GM19438 (cell line): Measurements from ENCODE around the gene RHNO1.
"Not testable (repeated sequence)": the region's sequence is repeated elsewhere in the genome, so short reads cannot be mapped to it uniquely, and the experiment has no call there.

Source experiments
- ATAC-seq: cut with Tn5 transposase; IDR thresholded peaks from one replicate; pipeline ENCODE4 v1.9.1; 2021; ENCODE audit warnings: low read depth; ENCODE audit not compliant: unreplicated experiment

Gene RHNO1

DNA sequence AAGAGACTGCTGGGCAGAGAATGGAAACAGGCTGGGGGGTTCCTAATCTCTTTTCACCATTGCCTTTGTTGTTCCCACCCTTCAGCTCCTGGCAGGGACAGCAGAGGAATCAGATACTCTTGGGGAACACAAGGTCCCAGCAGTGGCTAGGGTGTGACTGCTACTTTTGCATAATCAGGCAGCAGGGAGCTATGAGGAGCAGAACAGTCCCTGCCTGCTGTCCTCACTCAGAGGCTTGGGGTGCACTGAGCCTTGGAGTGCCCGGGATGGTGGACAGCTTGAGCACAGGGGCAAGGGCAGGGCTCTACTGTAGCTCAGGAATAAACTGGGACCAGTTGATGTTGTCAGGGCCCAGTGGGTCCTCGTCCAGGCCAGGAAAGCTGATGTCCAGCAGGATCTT is 18.7 kb upstream of the RHNO1 start:
- ATAC-seq, result no peak

DNA sequence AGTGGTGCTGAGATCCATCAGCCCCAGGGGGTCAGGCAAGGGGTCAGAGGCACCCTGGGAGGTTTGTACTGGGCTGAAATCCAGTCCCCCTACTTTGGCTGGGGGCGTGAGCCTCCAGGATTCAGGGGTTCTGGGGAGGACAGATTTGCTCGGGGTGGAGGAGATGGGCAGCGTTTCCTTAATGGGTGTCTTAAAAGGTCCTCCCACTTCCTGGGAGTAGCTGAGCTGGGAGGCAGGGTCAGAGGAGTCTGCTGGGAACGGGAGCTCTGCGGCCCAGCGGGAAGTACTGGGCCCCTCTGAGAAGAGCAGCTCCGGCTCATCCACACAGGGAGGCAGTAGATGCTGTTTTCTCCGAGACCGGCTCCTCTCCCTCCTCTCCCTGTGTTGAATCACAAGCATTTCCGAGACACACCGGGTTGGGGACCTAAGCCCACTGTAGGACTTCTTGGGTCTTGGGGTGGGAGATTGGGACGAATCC is 18.0 kb upstream of the RHNO1 start:
- ATAC-seq, result no peak

DNA sequence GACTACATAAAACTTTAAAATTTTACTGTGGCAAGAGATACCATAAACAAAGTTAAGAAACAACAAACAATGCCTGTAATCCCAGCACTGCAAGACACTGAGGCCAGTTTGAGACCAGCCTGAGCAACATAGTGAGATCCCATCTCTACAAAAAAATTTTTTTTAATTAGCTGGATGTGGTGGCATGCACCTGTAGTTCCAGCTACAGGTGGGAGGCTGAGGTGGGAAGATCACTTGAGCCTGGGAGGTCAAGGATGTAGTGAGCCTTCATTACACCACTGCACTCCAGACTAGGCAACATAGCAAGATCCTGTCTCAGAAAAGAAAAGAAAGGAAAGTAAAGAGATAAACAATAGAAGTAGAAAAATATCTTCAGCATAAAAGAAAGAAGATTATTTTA is 16.9 kb upstream of the RHNO1 start:
- no peak for ATAC-seq

DNA sequence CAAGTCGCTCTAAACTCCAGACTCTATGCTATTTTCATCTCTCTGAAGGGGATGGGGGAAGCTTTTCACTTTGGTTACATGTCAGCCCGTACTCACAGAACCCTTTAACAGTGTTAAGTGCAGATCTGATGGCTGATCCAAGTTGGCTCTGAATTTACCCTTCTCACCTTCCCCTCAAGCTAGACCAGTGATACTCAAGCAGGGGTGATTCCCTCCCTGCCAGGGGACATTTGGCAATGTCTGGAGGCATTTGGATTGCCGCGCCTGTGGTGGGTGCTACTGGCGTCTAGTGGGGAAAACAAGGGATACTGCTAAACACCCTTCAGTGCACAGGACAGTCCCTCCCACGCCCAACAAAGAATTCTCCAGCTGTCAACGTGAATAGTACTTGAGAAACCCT is 14.1 kb upstream of the RHNO1 start:
- ATAC-seq, result no peak

DNA sequence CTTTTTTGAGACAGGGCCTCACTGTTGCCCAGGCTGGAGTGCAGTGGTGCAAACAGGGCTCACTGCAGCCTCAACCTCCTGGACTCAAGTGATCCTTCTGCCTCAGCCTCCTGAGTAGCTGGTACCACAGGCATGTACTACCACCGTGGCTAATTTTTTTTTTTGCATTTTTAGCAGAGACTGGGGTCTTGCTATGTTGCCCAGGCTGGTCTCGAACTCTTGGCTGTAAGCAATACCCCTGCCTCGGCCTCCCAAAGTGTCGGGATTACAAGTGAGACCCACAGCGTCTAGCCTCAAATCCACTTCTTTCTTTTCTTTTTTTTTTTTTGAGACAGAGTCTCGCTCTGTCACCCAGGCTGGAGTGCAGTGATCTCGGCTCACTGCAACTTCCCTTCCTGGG is 13.6 kb upstream of the RHNO1 start:
- ATAC-seq, result not testable (repeated sequence)

DNA sequence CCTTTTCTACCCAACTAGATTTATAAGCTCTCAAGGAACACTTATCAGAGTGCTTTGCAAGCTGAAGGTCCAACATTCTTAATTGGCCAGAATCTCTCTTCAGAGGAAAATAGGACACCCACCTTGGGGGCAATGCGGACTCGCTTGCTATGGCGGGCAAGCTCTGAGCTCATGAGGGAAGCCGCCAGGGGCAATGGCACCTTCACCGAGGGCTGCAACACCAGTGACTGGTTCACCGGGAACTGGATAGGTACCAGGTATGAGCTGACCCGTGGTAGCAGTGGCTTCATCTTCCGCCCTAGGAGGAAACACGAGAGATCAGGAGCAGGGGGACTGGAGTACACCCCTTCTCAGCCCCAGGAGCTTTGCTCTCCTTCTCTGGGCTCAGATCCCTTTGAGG is 12.8 kb upstream of the RHNO1 start:
- ATAC-seq, result no peak

DNA sequence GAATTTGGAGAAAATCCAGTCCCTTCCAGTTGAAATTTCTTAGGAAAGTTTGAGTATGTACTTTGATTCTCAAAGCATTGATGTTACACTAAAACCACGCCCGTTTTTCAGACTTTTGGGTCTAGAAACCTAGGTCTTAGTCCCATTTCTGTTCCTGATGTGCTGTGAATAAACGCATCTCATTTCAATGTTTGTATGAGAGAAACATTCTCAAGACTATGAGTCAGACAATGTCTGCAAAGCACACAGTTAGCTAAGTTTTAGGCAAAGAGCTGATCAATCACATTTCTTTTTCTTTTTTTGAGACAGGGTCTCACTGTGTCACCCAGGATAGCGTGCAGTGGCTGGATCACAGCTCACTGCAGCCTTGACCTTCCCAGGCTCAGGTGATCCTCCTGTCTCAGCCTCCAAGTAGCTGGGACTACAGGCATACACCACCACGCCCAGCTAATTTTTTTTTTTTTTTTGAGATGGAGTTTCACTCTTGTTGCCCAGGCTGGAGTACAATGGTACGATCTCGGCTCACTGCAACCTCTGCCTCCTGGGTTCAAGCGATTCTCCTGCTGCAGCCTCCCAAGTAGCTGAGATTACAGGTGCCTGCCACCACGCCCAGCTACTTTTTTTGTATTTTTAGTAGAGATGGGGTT is 7.9 kb upstream of the RHNO1 start:
- not testable (repeated sequence) for ATAC-seq

DNA sequence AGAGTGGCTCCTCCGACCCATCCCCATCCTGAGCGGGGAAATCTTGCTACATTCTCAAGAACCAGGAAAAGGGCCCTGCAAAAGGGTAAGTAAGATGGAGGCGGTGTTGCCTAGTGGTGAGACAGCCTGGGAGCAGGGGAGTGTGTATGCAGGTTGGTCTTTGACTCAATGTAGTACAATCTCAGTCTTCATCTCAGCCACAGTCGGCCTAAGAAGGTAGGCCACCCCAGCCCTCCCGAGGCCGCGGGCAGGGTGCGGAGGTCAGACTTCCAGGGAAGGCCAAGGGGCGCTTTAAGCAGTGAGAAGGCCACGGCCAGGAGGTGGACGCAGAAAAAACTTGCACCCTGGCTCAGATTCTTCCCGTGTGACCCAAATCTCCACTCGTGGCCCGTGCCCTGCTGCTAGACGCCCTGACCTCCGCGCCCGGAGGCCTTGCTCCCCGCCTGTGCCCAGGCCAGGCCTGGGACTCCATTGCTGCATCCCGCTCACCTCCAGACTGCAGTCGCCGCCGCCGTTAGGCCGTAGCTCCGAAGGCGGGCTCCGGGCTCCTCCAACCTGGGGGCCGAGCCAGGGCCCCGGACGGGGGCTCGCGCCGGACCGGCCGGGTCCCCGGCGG is 484 bp upstream of the RHNO1 start:
- ATAC-seq, result peak; percentile 43

DNA sequence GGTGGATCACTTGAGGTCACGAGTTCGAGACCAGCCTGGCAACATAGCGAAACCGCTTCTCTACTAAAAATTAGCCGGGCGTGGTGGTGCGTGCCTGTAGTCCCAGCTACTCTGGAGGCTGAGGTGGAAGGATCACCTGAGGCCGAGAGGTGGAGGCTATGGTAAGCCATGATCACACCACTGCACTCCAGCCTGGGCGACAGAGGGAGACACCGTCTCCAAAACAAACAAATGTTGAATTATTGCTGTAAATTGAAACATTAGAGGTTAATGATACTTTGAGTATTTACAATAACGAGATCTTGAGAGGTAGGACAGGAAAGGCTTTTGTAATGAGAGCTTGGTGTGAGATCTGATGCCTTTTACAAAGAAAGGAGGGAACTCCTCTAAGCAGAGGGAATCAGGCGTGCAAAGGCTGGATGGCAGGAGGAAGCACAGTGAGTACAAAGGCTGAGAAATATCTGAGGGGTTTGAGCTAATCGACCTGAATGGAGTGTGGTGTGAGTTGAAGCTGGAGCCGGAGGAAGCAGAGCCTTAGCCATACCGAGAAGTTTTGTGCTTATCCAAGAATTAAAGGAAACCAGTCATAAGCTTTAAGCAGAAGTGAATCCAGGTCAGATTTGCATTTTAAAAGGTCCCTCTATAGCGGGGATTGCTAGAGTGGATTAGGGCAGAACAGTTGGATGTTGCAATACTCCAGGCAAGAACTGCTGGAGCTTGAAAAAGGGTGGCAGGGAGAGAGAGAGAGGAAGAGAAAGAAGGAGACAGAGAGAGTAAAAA is 1.1 kb downstream of the RHNO1 start:
- no peak for ATAC-seq

DNA sequence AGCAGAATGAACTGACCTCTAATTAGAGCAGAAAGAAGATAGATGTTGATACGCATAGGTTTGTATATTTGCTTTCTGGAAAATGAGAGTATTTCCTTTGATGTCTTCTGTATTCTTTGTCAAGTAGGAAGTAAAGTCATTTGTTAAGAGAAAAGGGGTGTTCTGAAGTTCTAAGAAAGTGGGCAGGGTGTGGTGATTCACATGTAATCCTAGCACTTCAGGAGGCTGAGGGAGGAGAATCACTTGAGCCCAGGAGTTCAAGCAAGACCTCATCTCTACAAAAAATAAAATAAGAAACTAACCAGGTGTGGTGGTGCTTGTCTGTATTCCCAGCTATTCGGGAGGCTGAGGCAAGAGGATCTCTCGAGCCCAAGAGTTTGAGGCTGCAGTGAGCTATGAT is 2.8 kb downstream of the RHNO1 start:
- ATAC-seq, result no peak

DNA sequence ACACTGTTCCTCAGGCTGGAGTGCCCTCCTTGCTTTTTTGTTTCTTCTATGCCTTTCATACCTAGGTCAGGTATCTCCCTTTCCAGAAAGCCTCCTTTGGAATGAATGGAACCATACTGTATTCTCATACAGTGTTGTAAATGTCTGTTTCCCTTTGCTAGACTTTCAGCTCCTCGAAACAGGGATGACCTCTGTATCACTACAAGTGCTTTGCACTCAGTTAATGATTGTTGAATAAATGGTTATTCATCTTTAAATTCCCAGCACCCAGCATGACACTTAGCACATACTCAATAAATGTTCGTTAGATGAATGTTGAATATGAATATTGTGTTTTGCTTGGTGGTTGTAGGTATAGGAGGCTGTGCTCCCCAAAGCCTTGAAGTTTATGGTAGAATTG is 7.8 kb downstream of the RHNO1 start:
- ATAC-seq, result no peak

DNA sequence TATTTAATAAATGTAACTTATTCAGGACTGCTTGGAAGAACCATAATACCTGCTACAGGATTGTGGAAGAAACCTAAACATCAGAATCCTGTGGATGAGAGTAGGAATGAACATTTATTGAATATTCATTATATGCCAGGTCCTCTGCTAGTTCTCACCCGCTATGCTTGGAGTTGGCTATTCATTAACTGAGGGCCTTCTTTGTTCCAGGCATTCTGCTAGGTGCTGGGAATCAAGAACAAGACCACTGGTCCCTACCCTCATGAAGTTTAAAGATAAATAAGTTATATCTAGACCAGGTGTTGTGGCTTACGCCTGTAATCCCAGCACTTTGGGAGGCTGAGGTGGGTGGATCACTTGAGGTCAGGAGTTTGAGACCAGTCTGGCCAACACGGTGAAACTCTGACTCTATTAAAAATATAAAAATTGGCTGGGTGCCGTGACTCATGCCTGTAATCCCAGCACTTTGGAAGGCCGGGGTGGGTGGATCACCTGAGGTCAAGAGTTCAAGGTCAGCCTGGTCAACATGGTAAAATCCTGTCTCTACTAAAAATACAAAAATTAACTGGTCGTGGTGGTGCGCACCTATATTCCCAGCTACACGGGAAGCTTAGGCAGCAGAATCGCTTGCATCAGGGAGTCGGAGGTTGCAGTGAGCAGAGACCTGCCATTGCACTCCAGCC is 9.9 kb downstream of the RHNO1 start:
- no peak for ATAC-seq

DNA sequence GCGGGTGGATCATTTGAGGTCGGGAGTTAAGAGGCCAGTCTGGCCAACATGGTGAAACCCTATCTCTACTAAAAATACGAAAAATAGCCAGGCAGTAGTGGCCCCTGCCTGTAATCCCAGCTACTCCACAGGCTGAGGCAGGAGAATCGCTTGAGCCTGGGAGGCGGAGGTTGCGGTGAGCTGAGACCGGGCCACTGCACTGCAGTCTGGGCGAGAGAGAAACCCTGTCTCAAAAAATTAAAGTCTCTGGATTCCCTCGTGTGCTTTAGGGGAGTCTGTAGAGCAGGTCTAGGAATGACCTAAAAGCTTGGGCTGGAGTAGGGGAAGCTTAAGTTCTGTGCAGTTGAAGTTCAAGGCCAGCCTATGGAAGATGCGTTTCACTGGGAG is 13.0 kb downstream of the RHNO1 start:
- no peak for ATAC-seq

DNA sequence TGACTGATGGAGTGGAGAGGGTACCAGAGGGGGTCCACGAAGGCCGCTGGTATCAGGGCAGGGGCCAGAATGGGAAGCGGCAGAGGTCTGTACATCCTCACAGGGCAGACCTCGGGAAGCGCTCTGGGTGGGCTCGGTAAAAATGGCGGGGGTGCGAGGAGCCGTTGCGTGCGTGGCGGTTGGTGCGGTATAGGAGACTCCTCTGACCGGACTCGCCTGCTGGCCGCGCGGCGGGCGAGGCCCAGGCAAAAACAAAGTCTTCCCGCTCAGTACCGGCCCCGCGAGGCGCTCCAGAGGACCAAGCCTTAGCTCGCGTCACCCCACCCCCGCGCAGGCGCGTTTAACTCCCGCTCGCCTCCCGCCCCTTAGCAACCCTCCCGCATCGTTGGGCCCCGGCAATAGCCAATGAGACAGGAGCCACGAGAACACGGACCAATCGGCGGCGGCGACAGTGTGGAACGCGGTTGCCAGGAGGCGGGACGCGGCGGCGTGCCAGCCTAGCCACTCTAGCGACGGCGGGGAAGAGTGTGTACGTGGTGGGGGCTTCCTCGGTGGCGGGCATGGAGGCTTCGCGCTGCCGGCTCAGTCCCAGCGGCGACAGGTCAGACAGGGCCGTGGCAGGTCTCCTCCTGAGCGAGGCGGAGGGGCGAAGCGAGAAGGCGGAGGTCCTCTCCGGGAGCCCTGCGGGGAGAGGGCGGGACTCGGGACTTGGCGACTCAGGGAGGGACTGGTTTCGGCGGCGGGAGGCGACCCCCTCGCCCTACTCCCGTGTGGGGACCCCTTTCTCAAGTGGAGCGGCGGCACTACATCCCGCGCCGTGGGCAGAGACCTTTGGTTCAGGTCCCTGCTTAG is 13.6 kb downstream of the RHNO1 start, which contains the start of gene TULP3:
TULP3 (plus strand) TSS at position 504 of the 852 bp plus-strand sequence; CDS start at position 561, 57 bp downstream.
- peak; percentile 98 for ATAC-seq

DNA sequence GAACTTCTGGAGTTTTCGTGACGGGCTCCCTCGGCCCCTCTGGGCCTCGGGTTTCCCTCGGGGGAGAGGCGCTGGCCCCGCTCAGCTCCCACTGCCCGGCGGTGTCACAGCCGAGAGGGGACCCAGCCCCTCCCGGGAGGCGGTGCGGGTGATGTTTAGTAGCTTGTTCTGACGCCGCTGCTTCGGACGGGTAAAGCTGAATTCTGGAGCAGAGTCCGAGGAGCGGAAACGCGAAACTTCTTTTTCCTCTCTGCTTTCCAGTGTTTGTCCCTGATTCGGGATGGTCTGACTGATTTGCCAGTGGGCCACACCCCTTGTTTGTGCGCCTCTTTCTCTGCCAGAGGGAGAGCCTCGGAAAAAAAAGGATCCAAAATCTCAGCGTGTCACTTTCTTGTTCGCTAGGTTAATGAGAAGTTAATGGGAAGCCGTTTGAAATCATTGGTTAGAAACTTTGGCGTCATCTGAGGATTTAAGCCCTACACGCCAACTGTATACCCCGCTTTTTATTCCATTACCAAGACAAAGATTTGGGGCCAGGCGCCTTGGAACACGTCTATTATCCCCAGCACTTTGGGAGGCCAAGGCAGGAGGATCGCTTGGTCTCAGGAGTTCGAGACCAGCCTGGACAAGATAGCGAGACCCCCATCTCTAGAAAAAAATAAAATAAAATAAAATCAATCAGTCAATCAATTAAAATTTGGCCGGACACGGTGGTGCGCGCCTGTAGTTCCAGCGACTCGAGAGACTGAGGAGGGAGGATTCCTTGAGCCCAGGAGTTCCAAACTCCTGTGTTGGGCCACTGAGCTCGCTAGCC is 14.4 kb downstream of the RHNO1 start:
- ATAC-seq, result peak; percentile 10

DNA sequence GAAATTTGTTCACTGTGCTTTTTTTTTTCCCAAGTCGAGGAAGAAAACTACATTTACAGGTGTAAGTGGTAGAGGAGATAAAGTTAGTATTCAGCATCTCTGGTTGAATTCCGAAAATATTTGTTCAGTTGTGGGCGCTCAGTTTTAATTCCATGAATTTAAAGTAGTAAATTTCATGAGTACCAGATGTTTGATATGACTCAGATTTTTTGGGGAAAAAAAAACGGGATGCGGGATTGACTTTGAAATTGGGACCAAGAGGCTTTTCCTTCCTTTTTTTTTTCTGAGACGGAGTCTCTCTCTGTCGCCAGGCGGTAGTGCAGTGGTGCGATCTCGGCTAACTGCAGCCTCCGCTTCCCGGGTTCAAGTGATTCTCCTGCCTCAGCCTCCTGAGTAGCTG is 15.2 kb downstream of the RHNO1 start:
- ATAC-seq, result no peak

DNA sequence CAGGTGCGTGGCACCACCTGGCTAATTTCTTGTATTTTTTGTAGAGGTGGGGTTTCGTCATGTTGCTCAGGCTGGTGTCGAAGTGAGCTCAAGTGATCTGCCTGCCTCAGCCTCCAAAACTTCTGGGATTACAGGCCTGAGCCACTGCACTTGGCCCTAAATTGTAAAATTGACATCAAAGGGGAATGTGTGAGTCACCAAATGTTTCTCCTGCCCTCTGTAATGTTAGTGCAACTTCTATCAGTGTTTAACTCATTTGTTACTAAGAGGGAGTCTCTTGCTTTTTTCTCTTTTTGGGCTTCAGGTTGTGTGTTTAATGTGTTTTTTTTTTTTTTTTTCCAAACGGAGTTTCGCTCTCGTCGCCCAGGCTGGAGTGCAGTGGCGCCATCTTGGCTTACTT is 16.0 kb downstream of the RHNO1 start:
- ATAC-seq, result no peak

DNA sequence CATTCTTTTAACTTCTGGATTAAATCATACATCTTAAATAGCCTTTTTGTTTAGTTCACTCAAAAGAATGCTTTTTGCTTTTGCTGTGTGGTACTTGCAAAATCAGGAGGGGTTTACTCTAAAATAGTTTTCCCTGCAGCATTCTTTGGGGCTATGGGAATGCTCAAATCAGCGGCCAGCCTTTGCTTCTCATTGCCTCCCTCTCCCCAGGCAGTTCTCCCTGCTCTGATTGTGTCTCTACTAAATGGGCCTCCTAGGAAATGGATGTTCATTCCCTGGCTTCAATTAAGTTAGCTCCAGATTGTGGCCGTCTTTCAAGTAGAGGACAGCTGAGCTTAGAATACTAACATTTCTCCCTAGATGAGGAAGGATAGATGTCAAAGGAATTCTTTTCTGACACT is 18.0 kb downstream of the RHNO1 start:
- ATAC-seq, result no peak

DNA sequence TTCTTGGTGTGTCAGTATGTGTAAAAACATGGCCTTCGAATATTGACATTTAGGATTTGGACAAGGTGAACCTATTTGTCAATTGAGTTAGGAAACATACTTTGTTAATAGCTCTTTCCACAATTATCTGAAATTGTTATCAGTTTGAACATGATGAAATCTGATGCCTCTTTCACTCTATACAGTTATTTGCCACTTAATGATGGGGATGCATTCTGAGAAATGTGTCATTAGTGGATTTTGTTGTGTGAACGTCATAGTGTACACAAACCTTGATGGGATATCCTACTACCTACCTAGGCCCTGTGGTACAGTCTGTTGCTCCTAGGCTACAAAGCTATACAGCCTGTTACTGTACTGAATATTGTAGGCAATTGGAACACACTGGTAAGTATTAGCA is 18.5 kb downstream of the RHNO1 start:
- no peak for ATAC-seq
